Testis (tissue), 2 donors: Measurements from ENCODE around the gene COPZ1.

Experiments
- CTCF ChIP-seq, 3 experiments: fragments of 450-650 bp in 2 of 3; fragments of 200-600 bp in 1 of 3; sonication (generic) in 1 of 3; IDR thresholded peaks; one replicate each; pipeline ENCODE4 v1.5.1; 2016 to 2019; ENCODE audit warnings: antibody characterized with exemption in 3 of 3, mild to moderate bottlenecking in 2 of 3, moderate library complexity in 1 of 3
- POLR2A ChIP-seq: fragments of 450-650 bp; IDR thresholded peaks from one replicate; pipeline ENCODE4 v1.6.1; 2017; ENCODE audit warnings: antibody characterized with exemption, mild to moderate bottlenecking, moderate library complexity

GRCh38 chr12:54292931-54293241 is 32.0 kb upstream of the COPZ1 start:
- TF ChIP-seq CTCF (IDR thresholded peaks at IDR 0.05) (no peak), POLR2A (no peak)
